Naive thymus-derived CD4-positive, alpha-beta T cell (primary cell): ENCODE results near the gene NEDD1. TPM values are rescaled to one million over a fixed set of nuclear protein-coding genes. Genes with fewer than 3 reads are reported as not detected.

Source experiments
- ATAC-seq: fragments of 150-1000 bp; cut with Tn5 transposase; 2 replicates; pipeline ENCODE4 v1.10.0; 2021; ENCODE audit warnings: mild to moderate bottlenecking, moderate library complexity
- CTCF ChIA-PET: fragments of 350-600 bp; sonication (Branson Sonifier 250); formaldehyde crosslinking; loops from one replicate; lab custom pipeline; 2021; ENCODE audit warnings: antibody characterized with exemption; lab: Charles Lee
- POLR2A ChIA-PET: fragments of 350-600 bp; sonication (Branson Sonifier 250); formaldehyde crosslinking; loops from one replicate; lab custom pipeline; 2021; ENCODE audit warnings: antibody characterized with exemption, inconsistent platforms; lab: Charles Lee
- DNase-seq, 9 donors: peaks; one replicate each; pipeline versions ENCODE4 v3.0.0 to v3.0.0-alpha.2; 2020 to 2022; ENCODE audit warnings: mixed read lengths in 1 of 9
- H3K27ac ChIP-seq: one replicate; pipeline ENCODE4 v1.7.0; 2013; ENCODE audit warnings: mild to moderate bottlenecking, low read depth, low read length, moderate library complexity
- H3K27me3 ChIP-seq, 2 donors: one replicate each; pipeline ENCODE4 v1.7.0; 2013; ENCODE audit warnings: low read length in 2 of 2, mild to moderate bottlenecking in 2 of 2, moderate library complexity in 2 of 2; ENCODE audit not compliant: control insufficient read depth in 2 of 2, insufficient read depth in 2 of 2
- H3K36me3 ChIP-seq, 3 experiments: 1 replicate in 2 of 3; 2 replicates in 1 of 3; pipeline ENCODE4 v1.7.0; 2013; ENCODE audit warnings: low read length in 3 of 3, mild to moderate bottlenecking in 3 of 3, moderate library complexity in 1 of 3; ENCODE audit not compliant: insufficient read depth in 3 of 3, control insufficient read depth in 2 of 3
- H3K4me1 ChIP-seq, 2 donors: one replicate each; pipeline ENCODE4 v1.7.0; 2013; ENCODE audit warnings: low read length in 2 of 2, mild to moderate bottlenecking in 2 of 2, moderate library complexity in 1 of 2; ENCODE audit not compliant: control insufficient read depth in 2 of 2, insufficient read depth in 2 of 2
- H3K4me3 ChIP-seq: 2 replicates; pipeline ENCODE4 v1.7.0; 2013; ENCODE audit warnings: mild to moderate bottlenecking, low read length
- H3K9me3 ChIP-seq, 3 experiments: 1 replicate in 2 of 3; 2 replicates in 1 of 3; pipeline ENCODE4 v1.7.0; 2013; ENCODE audit warnings: low read length in 3 of 3; ENCODE audit not compliant: control insufficient read depth in 2 of 3
- H3K27ac Mint-ChIP-seq, 9 donors: one replicate each; pipeline ENCODE4 v1.8.0; 2020 to 2022; ENCODE audit warnings: mixed read lengths in 9 of 9, mild to moderate bottlenecking in 8 of 9, moderate library complexity in 5 of 9, inconsistent platforms in 2 of 9
- H3K27me3 Mint-ChIP-seq, 5 donors: one replicate each; pipeline ENCODE4 v1.8.0; 2021 to 2022; ENCODE audit warnings: mixed read lengths in 5 of 5, mild to moderate bottlenecking in 1 of 5
- H3K36me3 Mint-ChIP-seq, 5 donors: one replicate each; pipeline ENCODE4 v1.8.0; 2020 to 2022; ENCODE audit warnings: mixed read lengths in 5 of 5, mild to moderate bottlenecking in 3 of 5, inconsistent platforms in 1 of 5
- H3K4me1 Mint-ChIP-seq, 7 donors: one replicate each; pipeline ENCODE4 v1.8.0; 2020 to 2022; ENCODE audit warnings: mixed read lengths in 7 of 7, mild to moderate bottlenecking in 3 of 7, inconsistent platforms in 1 of 7
- H3K4me3 Mint-ChIP-seq, 10 donors: one replicate each; pipeline ENCODE4 v1.8.0; 2020 to 2022; ENCODE audit warnings: mild to moderate bottlenecking in 10 of 10, mixed read lengths in 10 of 10, moderate library complexity in 6 of 10, inconsistent platforms in 2 of 10
- H3K9me3 Mint-ChIP-seq, 11 donors: one replicate each; pipeline ENCODE4 v1.8.0; 2020 to 2022; ENCODE audit warnings: mixed read lengths in 11 of 11, mild to moderate bottlenecking in 4 of 11, inconsistent platforms in 1 of 11, moderate library complexity in 1 of 11
- intact Hi-C, 2 donors: fragments of 100-400 bp; cut with micrococcal nuclease; formaldehyde crosslinking; loops; one replicate each; pipeline ENCODE4 v1.15.1; 2023
- polyA plus RNA-seq, 2 donors: library from polyadenylated mRNA; unstranded; fragments of 300-500 nt; fragmentation: Illumina TruSeq; gene quantifications; one replicate each; pipeline ENCODE4 v1.2.3, GENCODE V29; 2021
- total RNA-seq, 6 experiments: library from RNA in 5 of 6; stranded (reverse) in 5 of 6; gene quantifications; 1 replicate in 5 of 6; 2 replicates in 1 of 6; pipeline ENCODE4 v1.2.3 and lab custom pipeline; 2021 to 2026

The NEDD1 gene
- total and polyA plus RNA-seq, 7 experiments from 2014 or later: 18.3 to 52.4 (median 24.1) TPM

DNA sequence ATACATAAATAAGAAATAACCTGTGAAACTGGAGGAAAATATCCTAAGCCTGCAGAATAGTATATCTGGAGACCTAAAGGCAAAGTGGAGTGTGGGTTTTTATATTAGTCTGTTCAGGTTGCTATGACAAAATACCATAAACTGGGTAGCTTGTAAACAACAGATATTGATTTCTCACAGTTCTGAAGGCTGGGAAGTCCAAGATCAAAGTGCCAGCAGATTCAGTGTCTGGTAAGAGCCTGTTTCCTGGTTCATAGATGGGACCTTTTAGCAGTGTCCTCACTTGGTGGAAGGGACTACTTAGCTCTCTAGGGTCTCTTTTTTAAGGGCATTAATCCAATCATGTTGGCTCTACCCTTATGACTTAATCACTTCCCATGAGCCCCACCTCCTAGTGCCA, 25.4 kb upstream of the NEDD1 start:
- intact Hi-C loops: no loop called here
- no peak overlapping the region for H3K4me3 ChIP-seq
- H3K27me3 Mint-ChIP-seq: peaks cover 0 to 17% (median 14%) of the 10 kb centered on the region in 5 donors
- POLR2A ChIA-PET: no interaction called here
- no peaks in the 10 kb centered on the region for H3K4me1 Mint-ChIP-seq
- DNase-seq: no peak
- H3K9me3 ChIP-seq: no peaks in the 10 kb centered on the region
- H3K4me1 ChIP-seq: no peaks in the 10 kb centered on the region
- no peak overlapping the region for H3K4me3 Mint-ChIP-seq
- ATAC-seq: no peak
- H3K27ac Mint-ChIP-seq: no peak overlapping the region
- CTCF ChIA-PET: no interaction called here
- no peaks in the 10 kb centered on the region for H3K36me3 Mint-ChIP-seq
- no peaks in the 10 kb centered on the region for H3K36me3 ChIP-seq
- no peak overlapping the region for H3K27ac ChIP-seq
- peaks cover 0 to 5% (median 0%) of the 10 kb centered on the region in 11 donors for H3K9me3 Mint-ChIP-seq
- H3K27me3 ChIP-seq: no peaks in the 10 kb centered on the region

DNA sequence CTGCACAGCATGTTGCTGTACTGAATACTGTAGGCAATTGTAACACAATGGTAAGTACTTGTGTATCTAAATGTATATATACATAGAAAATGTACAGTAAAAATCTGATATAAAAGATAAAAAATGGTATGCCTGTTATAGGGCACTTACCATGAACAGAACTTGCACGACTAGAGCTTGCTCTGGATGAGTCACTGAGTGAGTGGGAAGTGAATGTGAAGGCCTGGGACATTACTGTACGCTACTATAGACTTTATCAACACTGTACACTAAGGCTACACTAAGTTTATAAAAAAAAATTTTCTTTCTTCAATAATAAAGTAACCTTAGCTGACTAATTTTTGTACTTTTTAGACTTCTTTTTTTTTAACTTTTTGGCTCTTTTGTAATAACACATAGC, 24.2 kb upstream of the NEDD1 start:
- H3K4me3 Mint-ChIP-seq: no peak overlapping the region

DNA sequence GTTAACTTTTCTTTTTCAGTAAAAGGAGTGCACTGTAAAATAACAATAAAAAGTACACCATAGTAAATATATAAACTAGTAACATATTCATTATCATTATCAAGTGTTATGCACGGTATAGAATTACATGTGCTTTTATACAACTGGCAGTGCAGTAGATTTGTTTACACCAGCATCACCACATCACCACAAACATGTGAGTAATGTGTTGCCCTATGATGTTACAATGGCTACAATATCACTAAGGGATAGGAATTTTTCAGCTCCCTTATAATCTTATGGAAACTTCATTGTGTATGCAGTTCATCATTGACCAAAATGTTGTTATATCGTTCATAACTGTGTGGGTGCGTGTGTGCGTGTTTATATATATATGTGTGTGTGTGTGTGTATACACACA, 23.5 kb upstream of the NEDD1 start:
- no peak for ATAC-seq
- CTCF ChIA-PET: no interaction called here
- Mint-ChIP-seq H3K27ac (no peak overlapping the region), H3K9me3 (peaks cover 0 to 5% (median 0%) of the 10 kb centered on the region in 11 donors), H3K4me1 (no peaks in the 10 kb centered on the region), H3K36me3 (no peaks in the 10 kb centered on the region), H3K27me3 (peaks cover 0 to 10% (median 6%) of the 10 kb centered on the region in 5 donors), H3K4me3 (no peak overlapping the region)
- no peaks in the 10 kb centered on the region for H3K4me1 ChIP-seq
- POLR2A ChIA-PET: no interaction called here
- no peak overlapping the region for H3K4me3 ChIP-seq
- H3K27ac ChIP-seq: no peak overlapping the region
- H3K9me3 ChIP-seq: no peaks in the 10 kb centered on the region
- no peak for DNase-seq
- no peaks in the 10 kb centered on the region for H3K27me3 ChIP-seq
- intact Hi-C loops: no loop called here
- no peaks in the 10 kb centered on the region for H3K36me3 ChIP-seq

More for the DNA sequence above, 24.2 kb upstream of the NEDD1 start:
- intact Hi-C loops: no loop called here
- DNase-seq (no peak), ATAC-seq (no peak)
- Histone ChIP-seq H3K4me1 (no peaks in the 10 kb centered on the region), H3K4me3 (no peak overlapping the region), H3K27ac (no peak overlapping the region), H3K36me3 (no peaks in the 10 kb centered on the region), H3K27me3 (no peaks in the 10 kb centered on the region), H3K9me3 (no peaks in the 10 kb centered on the region)
- no peak overlapping the region for H3K27ac Mint-ChIP-seq
- ChIA-PET CTCF (no interaction called here), POLR2A (no interaction called here)
- H3K36me3 Mint-ChIP-seq: no peaks in the 10 kb centered on the region
- H3K27me3 Mint-ChIP-seq: peaks cover 0 to 15% (median 10%) of the 10 kb centered on the region in 5 donors
- peaks cover 0 to 5% (median 0%) of the 10 kb centered on the region in 11 donors for H3K9me3 Mint-ChIP-seq
- no peaks in the 10 kb centered on the region for H3K4me1 Mint-ChIP-seq

DNA sequence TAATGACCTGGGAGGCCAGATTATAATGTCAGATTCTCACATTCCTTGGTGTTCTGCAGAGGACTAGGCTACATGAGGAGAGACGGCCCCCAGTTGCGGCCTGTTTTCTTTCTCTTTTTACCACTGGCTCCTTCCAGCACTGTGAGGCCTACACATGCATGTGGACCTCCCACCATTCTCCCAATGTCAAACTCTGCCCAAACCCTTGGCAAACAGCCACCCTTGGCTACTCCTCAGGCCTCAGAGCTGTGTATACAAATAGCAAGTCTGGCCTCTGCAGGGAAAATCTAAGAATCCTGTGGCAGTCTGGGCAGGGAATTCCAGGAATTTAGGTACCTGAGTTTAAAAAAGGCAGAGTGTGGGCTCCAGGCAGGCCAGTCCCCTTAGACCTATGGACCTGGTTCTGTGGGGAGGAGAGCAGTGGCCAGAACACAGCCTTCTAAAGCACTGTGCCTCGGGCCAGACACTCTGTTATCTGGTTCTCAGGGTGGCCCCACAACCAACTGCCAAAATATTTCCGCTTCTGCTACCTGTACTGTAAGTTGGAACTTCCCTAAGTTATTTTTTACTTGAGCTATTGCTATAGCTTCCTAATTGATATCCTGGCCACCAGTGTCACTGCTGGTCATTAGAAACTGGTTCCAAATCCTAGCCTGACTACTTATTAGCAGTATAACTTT, 19.9 kb upstream of the NEDD1 start:
- H3K4me3 Mint-ChIP-seq: no peak overlapping the region
- ChIA-PET POLR2A (no interaction called here), CTCF (no interaction called here)
- no peaks in the 10 kb centered on the region for H3K36me3 Mint-ChIP-seq
- H3K27ac Mint-ChIP-seq: no peak overlapping the region
- intact Hi-C loops: no loop called here
- H3K4me1 Mint-ChIP-seq: no peaks in the 10 kb centered on the region
- DNase-seq (no peak), ATAC-seq (no peak)
- no peaks in the 10 kb centered on the region for H3K27me3 ChIP-seq
- H3K4me3 ChIP-seq: no peak overlapping the region
- H3K4me1 ChIP-seq: no peaks in the 10 kb centered on the region
- H3K36me3 ChIP-seq: no peaks in the 10 kb centered on the region
- H3K27me3 Mint-ChIP-seq: peaks cover 4 to 19% (median 14%) of the 10 kb centered on the region in 5 donors
- no peaks in the 10 kb centered on the region for H3K9me3 ChIP-seq
- H3K27ac ChIP-seq: no peak overlapping the region
- H3K9me3 Mint-ChIP-seq: peaks cover 0 to under 1% (median 0%) of the 10 kb centered on the region in 11 donors

DNA sequence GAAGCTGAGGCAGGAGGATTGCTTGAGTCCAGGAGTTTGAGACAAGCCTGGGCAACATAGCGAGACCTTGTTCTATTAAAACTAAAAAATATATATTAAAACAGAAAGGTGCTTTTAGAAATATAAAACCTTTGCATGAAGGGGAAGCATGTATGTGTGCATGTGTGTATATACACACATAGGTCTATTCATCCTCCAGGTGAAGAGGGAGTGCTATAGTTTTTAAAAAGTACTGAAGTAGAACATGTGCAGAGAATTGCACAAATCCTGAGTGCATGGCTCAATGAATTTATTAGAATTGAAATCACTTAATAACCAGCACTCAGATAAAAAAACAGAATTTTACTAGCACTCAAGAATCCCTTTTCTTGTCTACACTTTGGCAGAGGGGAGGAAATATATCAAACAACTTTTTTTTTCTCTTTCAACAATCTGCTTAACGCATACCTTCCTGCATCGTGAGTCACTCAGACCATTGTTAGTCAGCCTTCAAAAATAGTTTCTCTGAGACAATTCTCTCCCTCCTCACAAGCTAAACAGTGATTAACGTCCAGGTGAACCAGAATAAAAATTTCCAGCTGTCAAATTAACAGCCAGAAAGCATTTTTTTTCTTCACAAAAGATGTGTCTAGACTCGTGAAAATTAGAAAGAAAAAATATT, 17.7 kb upstream of the NEDD1 start:
- no peak for ATAC-seq
- H3K9me3 ChIP-seq: no peaks in the 10 kb centered on the region
- DNase-seq: no peak
- Mint-ChIP-seq H3K9me3 (peaks cover 0 to 4% (median 0%) of the 10 kb centered on the region in 11 donors), H3K36me3 (no peaks in the 10 kb centered on the region), H3K4me1 (no peaks in the 10 kb centered on the region), H3K27ac (no peak overlapping the region), H3K4me3 (no peak overlapping the region), H3K27me3 (peaks cover 6 to 22% (median 19%) of the 10 kb centered on the region in 5 donors)
- CTCF ChIA-PET: no interaction called here
- H3K27me3 ChIP-seq: no peaks in the 10 kb centered on the region
- H3K4me1 ChIP-seq: no peaks in the 10 kb centered on the region
- no peak overlapping the region for H3K27ac ChIP-seq
- no peak overlapping the region for H3K4me3 ChIP-seq
- no peaks in the 10 kb centered on the region for H3K36me3 ChIP-seq
- intact Hi-C loops: no loop called here
- POLR2A ChIA-PET: no interaction called here

DNA sequence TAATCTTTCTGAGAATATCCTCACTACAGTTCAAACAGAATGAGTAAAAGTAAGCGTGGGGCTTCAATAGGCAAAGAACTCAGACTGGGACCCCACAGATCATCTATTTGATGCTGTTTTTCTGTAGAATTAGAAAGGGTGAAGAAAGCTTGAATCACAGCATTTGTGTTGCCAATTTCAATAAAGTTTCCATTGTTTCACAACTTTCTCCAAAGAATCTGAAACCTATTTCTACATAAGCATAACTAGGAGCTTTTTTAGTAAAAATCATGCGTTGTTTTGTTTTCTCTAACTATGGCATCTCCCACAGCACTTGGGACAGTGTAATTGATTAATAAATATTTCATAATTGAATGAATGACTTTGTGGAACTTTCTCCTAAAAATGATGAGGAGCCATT, 16.7 kb upstream of the NEDD1 start:
- H3K36me3 Mint-ChIP-seq: no peaks in the 10 kb centered on the region
- intact Hi-C loops: no loop called here
- ATAC-seq (no peak), DNase-seq (no peak)
- H3K9me3 Mint-ChIP-seq: peaks cover 0 to 5% (median 0%) of the 10 kb centered on the region in 11 donors
- no peak overlapping the region for H3K27ac Mint-ChIP-seq
- peaks cover 8 to 24% (median 19%) of the 10 kb centered on the region in 5 donors for H3K27me3 Mint-ChIP-seq
- no peak overlapping the region for H3K27ac ChIP-seq
- no peak overlapping the region for H3K4me3 ChIP-seq
- ChIA-PET POLR2A (no interaction called here), CTCF (no interaction called here)
- H3K4me1 Mint-ChIP-seq: no peaks in the 10 kb centered on the region
- H3K27me3 ChIP-seq: peaks cover 0 to 3% of the 10 kb centered on the region in 2 donors
- no peak overlapping the region for H3K4me3 Mint-ChIP-seq
- H3K36me3 ChIP-seq: no peaks in the 10 kb centered on the region
- H3K9me3 ChIP-seq: no peaks in the 10 kb centered on the region
- H3K4me1 ChIP-seq: no peaks in the 10 kb centered on the region

DNA sequence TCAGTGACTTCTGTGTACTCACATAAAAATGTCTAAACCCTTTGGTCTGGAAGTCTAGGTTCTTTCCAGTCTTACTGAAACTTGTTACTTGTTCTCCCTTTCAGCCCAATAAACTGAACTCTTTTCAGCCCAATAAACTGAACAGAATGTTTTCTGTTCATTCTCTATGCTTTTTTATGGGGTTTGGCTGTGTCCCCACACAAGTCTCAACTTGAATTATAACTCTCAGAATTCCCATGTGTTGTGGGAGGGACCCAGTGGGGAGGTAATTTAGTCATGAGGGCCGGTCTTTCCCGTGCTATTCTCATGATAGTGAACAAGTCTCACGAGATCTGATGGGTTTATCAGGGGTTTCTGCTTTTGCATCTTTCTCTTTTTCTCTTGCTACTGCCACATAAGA, 15.0 kb upstream of the NEDD1 start:
- Histone ChIP-seq H3K4me3 (no peak overlapping the region), H3K27ac (no peak overlapping the region), H3K27me3 (peaks cover 0 to 3% of the 10 kb centered on the region in 2 donors), H3K4me1 (no peaks in the 10 kb centered on the region), H3K36me3 (no peaks in the 10 kb centered on the region), H3K9me3 (no peaks in the 10 kb centered on the region)
- POLR2A ChIA-PET: no interaction called here
- intact Hi-C loops: no loop called here
- no peak for DNase-seq
- Mint-ChIP-seq H3K36me3 (no peaks in the 10 kb centered on the region), H3K4me3 (no peak overlapping the region), H3K4me1 (no peaks in the 10 kb centered on the region), H3K9me3 (peaks cover 0 to 5% (median 0%) of the 10 kb centered on the region in 11 donors), H3K27ac (no peak overlapping the region), H3K27me3 (peaks cover 8 to 24% (median 15%) of the 10 kb centered on the region in 5 donors)
- CTCF ChIA-PET: no interaction called here
- ATAC-seq: no peak
